ENCODE data around the gene SPINK2.

The SPINK2 gene

GRCh38 chr4:56860781-56861180, 39.3 kb upstream of the SPINK2 start:
- DNase-seq = no peak
- no peak overlapping the region for H3K23ac ChIP-seq (ENCODE audit: low read length)
- H2BK5ac ChIP-seq (ENCODE audit: low read depth, low read length, poor library complexity) = no peak overlapping the region
- H3K79me2 ChIP-seq (ENCODE audit: control insufficient read depth, insufficient read depth, low read length, poor library complexity) = no peaks in the 10 kb centered on the region
- H2AK5ac ChIP-seq (ENCODE audit: low read length) = no peak overlapping the region
- no peaks in the 10 kb centered on the region for H3K27me3 ChIP-seq (ENCODE audit: insufficient read depth, low read length)
- H2AFZ ChIP-seq (ENCODE audit: insufficient read depth, low read length, poor library complexity) = no peak overlapping the region
- H3K79me1 ChIP-seq (ENCODE audit: low read length) = no peaks in the 10 kb centered on the region
- H3K4me2 ChIP-seq (ENCODE audit: low read length) = no peak overlapping the region
- no peak overlapping the region for H3K4me3 ChIP-seq (ENCODE audit: low read depth, low read length)
- WGBS (ENCODE audit: extremely low coverage, insufficient coverage, insufficient read length) = no CpG with 5 or more reads among the region's 3 CpGs
- H2BK120ac ChIP-seq (ENCODE audit: insufficient read depth, low read length, poor library complexity) = no peak overlapping the region
- H3K14ac ChIP-seq (ENCODE audit: low read length) = no peak overlapping the region
- H3K36me3 ChIP-seq (ENCODE audit: control insufficient read depth in 1 of 2, insufficient read depth in 2 of 2, low read length in 2 of 2) = no peaks in the 10 kb centered on the region
- no peak overlapping the region for H4K12ac ChIP-seq (ENCODE audit: low read depth, low read length)
- H4K91ac ChIP-seq (ENCODE audit: low read depth, low read length) = no peak overlapping the region
- no peak overlapping the region for H4K8ac ChIP-seq (ENCODE audit: low read depth, low read length)
- H3K4me1 ChIP-seq (ENCODE audit: control insufficient read depth in 1 of 2, insufficient read depth in 2 of 2, low read length in 2 of 2) = no peaks in the 10 kb centered on the region
- H3K4ac ChIP-seq (ENCODE audit: low read depth, low read length) = no peak overlapping the region
- H3K9me3 ChIP-seq (ENCODE audit: insufficient read depth, low read depth, low read length) = peaks cover 2% of the 10 kb centered on the region
- H3K27ac ChIP-seq (ENCODE audit: low read depth, low read length) = no peak overlapping the region
- no peak overlapping the region for H2BK12ac ChIP-seq (ENCODE audit: low read length)
- H3K18ac ChIP-seq (ENCODE audit: low read length) = no peak overlapping the region
- no peak overlapping the region for H3K9ac ChIP-seq (ENCODE audit: low read length)

GRCh38 chr4:56859841-56860240, 38.3 kb upstream of the SPINK2 start:
- DNase-seq = no peak
- H4K8ac ChIP-seq (ENCODE audit: low read depth, low read length) = no peak overlapping the region
- no peak overlapping the region for H2BK5ac ChIP-seq (ENCODE audit: low read depth, low read length, poor library complexity)
- H3K79me1 ChIP-seq (ENCODE audit: low read length) = no peaks in the 10 kb centered on the region
- no peak overlapping the region for H3K23ac ChIP-seq (ENCODE audit: low read length)
- no peak overlapping the region for H3K4me2 ChIP-seq (ENCODE audit: low read length)
- no peak overlapping the region for H2BK12ac ChIP-seq (ENCODE audit: low read length)
- H4K12ac ChIP-seq (ENCODE audit: low read depth, low read length) = no peak overlapping the region
- no peak overlapping the region for H4K91ac ChIP-seq (ENCODE audit: low read depth, low read length)
- H3K4me1 ChIP-seq (ENCODE audit: control insufficient read depth in 1 of 2, insufficient read depth in 2 of 2, low read length in 2 of 2) = no peaks in the 10 kb centered on the region
- no CpG with 5 or more reads among the region's 5 CpGs for WGBS (ENCODE audit: extremely low coverage, insufficient coverage, insufficient read length)
- no peak overlapping the region for H3K14ac ChIP-seq (ENCODE audit: low read length)
- no peaks in the 10 kb centered on the region for H3K27me3 ChIP-seq (ENCODE audit: insufficient read depth, low read length)
- no peak overlapping the region for H2AK5ac ChIP-seq (ENCODE audit: low read length)
- H3K9me3 ChIP-seq (ENCODE audit: insufficient read depth, low read depth, low read length) = no peaks in the 10 kb centered on the region
- H3K36me3 ChIP-seq (ENCODE audit: control insufficient read depth in 1 of 2, insufficient read depth in 2 of 2, low read length in 2 of 2) = no peaks in the 10 kb centered on the region
- no peak overlapping the region for H3K4me3 ChIP-seq (ENCODE audit: low read depth, low read length)
- no peak overlapping the region for H3K9ac ChIP-seq (ENCODE audit: low read length)
- no peak overlapping the region for H3K4ac ChIP-seq (ENCODE audit: low read depth, low read length)
- H3K79me2 ChIP-seq (ENCODE audit: control insufficient read depth, insufficient read depth, low read length, poor library complexity) = no peaks in the 10 kb centered on the region
- H2BK120ac ChIP-seq (ENCODE audit: insufficient read depth, low read length, poor library complexity) = no peak overlapping the region
- H3K27ac ChIP-seq (ENCODE audit: low read depth, low read length) = no peak overlapping the region
- H2AFZ ChIP-seq (ENCODE audit: insufficient read depth, low read length, poor library complexity) = no peak overlapping the region
- H3K18ac ChIP-seq (ENCODE audit: low read length) = no peak overlapping the region

- Histone ChIP-seq H3K9me3 (ENCODE audit: insufficient read depth, low read depth, low read length) (no peaks in the 10 kb centered on the region), H2AK5ac (ENCODE audit: low read length) (no peak overlapping the region), H2BK120ac (ENCODE audit: insufficient read depth, low read length, poor library complexity) (no peak overlapping the region), H2AFZ (ENCODE audit: insufficient read depth, low read length, poor library complexity) (no peak overlapping the region), H3K27ac (ENCODE audit: low read depth, low read length) (no peak overlapping the region), H3K14ac (ENCODE audit: low read length) (no peak overlapping the region), H3K23ac (ENCODE audit: low read length) (no peak overlapping the region), H3K4me1 (ENCODE audit: control insufficient read depth in 1 of 2, insufficient read depth in 2 of 2, low read length in 2 of 2) (no peaks in the 10 kb centered on the region), H3K18ac (ENCODE audit: low read length) (no peak overlapping the region), H3K36me3 (ENCODE audit: control insufficient read depth in 1 of 2, insufficient read depth in 2 of 2, low read length in 2 of 2) (no peaks in the 10 kb centered on the region), H3K27me3 (ENCODE audit: insufficient read depth, low read length) (no peaks in the 10 kb centered on the region), H4K8ac (ENCODE audit: low read depth, low read length) (no peak overlapping the region), H3K79me2 (ENCODE audit: control insufficient read depth, insufficient read depth, low read length, poor library complexity) (no peaks in the 10 kb centered on the region), H2BK5ac (ENCODE audit: low read depth, low read length, poor library complexity) (no peak overlapping the region), H3K4me3 (ENCODE audit: low read depth, low read length) (no peak overlapping the region), H2BK12ac (ENCODE audit: low read length) (no peak overlapping the region), H3K4ac (ENCODE audit: low read depth, low read length) (no peak overlapping the region), H4K12ac (ENCODE audit: low read depth, low read length) (no peak overlapping the region), H4K91ac (ENCODE audit: low read depth, low read length) (no peak overlapping the region), H3K9ac (ENCODE audit: low read length) (no peak overlapping the region), H3K4me2 (ENCODE audit: low read length) (no peak overlapping the region), H3K79me1 (ENCODE audit: low read length) (no peaks in the 10 kb centered on the region)
- WGBS (ENCODE audit: extremely low coverage, insufficient coverage, insufficient read length) = no CpG with 5 or more reads among the region's 2 CpGs
- DNase-seq = no peak
These were observed 36.3 kb upstream of the SPINK2 start for GRCh38 chr4:56857601-56858309.

- Histone ChIP-seq H3K4me2 (ENCODE audit: low read length) (no peak overlapping the region), H2BK120ac (ENCODE audit: insufficient read depth, low read length, poor library complexity) (no peak overlapping the region), H4K8ac (ENCODE audit: low read depth, low read length) (no peak overlapping the region), H3K4ac (ENCODE audit: low read depth, low read length) (no peak overlapping the region), H2AK5ac (ENCODE audit: low read length) (no peak overlapping the region), H2BK5ac (ENCODE audit: low read depth, low read length, poor library complexity) (no peak overlapping the region), H3K36me3 (ENCODE audit: control insufficient read depth in 1 of 2, insufficient read depth in 2 of 2, low read length in 2 of 2) (no peaks in the 10 kb centered on the region), H3K27ac (ENCODE audit: low read depth, low read length) (no peak overlapping the region), H3K23ac (ENCODE audit: low read length) (no peak overlapping the region), H4K12ac (ENCODE audit: low read depth, low read length) (no peak overlapping the region), H2BK12ac (ENCODE audit: low read length) (no peak overlapping the region), H3K14ac (ENCODE audit: low read length) (no peak overlapping the region), H3K4me3 (ENCODE audit: low read depth, low read length) (no peak overlapping the region), H3K18ac (ENCODE audit: low read length) (no peak overlapping the region), H3K79me1 (ENCODE audit: low read length) (no peaks in the 10 kb centered on the region), H3K27me3 (ENCODE audit: insufficient read depth, low read length) (no peaks in the 10 kb centered on the region), H3K9me3 (ENCODE audit: insufficient read depth, low read depth, low read length) (no peaks in the 10 kb centered on the region), H2AFZ (ENCODE audit: insufficient read depth, low read length, poor library complexity) (no peak overlapping the region), H4K91ac (ENCODE audit: low read depth, low read length) (no peak overlapping the region), H3K79me2 (ENCODE audit: control insufficient read depth, insufficient read depth, low read length, poor library complexity) (no peaks in the 10 kb centered on the region), H3K9ac (ENCODE audit: low read length) (no peak overlapping the region), H3K4me1 (ENCODE audit: control insufficient read depth in 1 of 2, insufficient read depth in 2 of 2, low read length in 2 of 2) (no peaks in the 10 kb centered on the region)
- no peak for DNase-seq
- no CpG with 5 or more reads among the region's 5 CpGs for WGBS (ENCODE audit: extremely low coverage, insufficient coverage, insufficient read length)
These were observed 35.2 kb upstream of the SPINK2 start for GRCh38 chr4:56856656-56857055.
